ENCODE results near the gene METTL13. TPM values are rescaled to one million over a fixed set of nuclear protein-coding genes. Genes with fewer than 3 reads are reported as not detected.

The METTL13 gene
- total and polyA plus RNA-seq, 9 of the 15 experiments (the other 6 are each of a cell fraction or from before 2014, with no cell fraction given): 18.9 to 78.9 (median 54.9) TPM

DNA sequence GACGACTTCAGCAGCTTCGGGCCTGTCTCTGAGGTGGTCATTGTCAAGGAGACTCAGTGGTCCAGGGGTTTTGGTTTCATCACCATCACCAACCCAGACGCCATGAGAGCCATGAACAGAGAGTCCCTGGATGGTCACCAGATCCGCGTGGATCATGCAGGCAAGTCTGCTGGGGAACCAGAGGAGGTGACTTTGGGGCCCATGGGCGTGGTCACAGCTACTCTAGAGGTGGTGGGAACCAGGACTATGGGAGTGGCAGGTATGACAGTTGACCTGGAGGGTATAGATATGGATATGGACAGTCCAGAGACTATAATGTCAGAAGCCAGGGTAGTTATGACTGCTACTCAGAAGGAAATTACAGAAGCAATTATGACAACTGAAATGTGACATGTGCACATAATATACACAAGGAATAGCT lies 19.3 kb upstream of the METTL13 start (continued):
- TF ChIP-seq ZNF212 (CRISPR knock-in tag; IDR thresholded peaks at IDR 0.05): no peak
- no peak for TF ChIP-seq ADNP (tag; IDR thresholded peaks at IDR 0.05)
- TF ChIP-seq SMAD3 (CRISPR knock-in tag; conservative IDR thresholded peaks at IDR 0.05): no peak
- TF ChIP-seq, protein P1, sequence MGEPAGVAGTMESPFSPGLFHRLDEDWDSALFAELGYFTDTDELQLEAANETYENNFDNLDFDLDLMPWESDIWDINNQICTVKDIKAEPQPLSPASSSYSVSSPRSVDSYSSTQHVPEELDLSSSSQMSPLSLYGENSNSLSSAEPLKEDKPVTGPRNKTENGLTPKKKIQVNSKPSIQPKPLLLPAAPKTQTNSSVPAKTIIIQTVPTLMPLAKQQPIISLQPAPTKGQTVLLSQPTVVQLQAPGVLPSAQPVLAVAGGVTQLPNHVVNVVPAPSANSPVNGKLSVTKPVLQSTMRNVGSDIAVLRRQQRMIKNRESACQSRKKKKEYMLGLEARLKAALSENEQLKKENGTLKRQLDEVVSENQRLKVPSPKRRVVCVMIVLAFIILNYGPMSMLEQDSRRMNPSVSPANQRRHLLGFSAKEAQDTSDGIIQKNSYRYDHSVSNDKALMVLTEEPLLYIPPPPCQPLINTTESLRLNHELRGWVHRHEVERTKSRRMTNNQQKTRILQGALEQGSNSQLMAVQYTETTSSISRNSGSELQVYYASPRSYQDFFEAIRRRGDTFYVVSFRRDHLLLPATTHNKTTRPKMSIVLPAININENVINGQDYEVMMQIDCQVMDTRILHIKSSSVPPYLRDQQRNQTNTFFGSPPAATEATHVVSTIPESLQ (CRISPR knock-in tag; IDR thresholded peaks at IDR 0.05): no peak
- peak; percentile 54; the same call in 1 of the 2 replicates for TF ChIP-seq MTA3 (IDR thresholded peaks at IDR 0.05; ENCODE audit: borderline replicate concordance)
- peak; percentile 73 for TF ChIP-seq POLR2A (conservative IDR thresholded peaks at IDR 0.05)
- no peak for TF ChIP-seq CHD1 (IDR thresholded peaks at IDR 0.05; ENCODE audit: low read length)
- TF ChIP-seq, protein P2, sequence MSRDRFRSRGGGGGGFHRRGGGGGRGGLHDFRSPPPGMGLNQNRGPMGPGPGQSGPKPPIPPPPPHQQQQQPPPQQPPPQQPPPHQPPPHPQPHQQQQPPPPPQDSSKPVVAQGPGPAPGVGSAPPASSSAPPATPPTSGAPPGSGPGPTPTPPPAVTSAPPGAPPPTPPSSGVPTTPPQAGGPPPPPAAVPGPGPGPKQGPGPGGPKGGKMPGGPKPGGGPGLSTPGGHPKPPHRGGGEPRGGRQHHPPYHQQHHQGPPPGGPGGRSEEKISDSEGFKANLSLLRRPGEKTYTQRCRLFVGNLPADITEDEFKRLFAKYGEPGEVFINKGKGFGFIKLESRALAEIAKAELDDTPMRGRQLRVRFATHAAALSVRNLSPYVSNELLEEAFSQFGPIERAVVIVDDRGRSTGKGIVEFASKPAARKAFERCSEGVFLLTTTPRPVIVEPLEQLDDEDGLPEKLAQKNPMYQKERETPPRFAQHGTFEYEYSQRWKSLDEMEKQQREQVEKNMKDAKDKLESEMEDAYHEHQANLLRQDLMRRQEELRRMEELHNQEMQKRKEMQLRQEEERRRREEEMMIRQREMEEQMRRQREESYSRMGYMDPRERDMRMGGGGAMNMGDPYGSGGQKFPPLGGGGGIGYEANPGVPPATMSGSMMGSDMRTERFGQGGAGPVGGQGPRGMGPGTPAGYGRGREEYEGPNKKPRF (IDR thresholded peaks at IDR 0.05; ENCODE audit: low read depth, low read length): no peak
- TF ChIP-seq PHF21A (IDR thresholded peaks at IDR 0.05; ENCODE audit: borderline replicate concordance, low read depth): no peak
- no peak for TF ChIP-seq ZNF239 (CRISPR knock-in tag; IDR thresholded peaks at IDR 0.05)
- TF ChIP-seq, protein P3, sequence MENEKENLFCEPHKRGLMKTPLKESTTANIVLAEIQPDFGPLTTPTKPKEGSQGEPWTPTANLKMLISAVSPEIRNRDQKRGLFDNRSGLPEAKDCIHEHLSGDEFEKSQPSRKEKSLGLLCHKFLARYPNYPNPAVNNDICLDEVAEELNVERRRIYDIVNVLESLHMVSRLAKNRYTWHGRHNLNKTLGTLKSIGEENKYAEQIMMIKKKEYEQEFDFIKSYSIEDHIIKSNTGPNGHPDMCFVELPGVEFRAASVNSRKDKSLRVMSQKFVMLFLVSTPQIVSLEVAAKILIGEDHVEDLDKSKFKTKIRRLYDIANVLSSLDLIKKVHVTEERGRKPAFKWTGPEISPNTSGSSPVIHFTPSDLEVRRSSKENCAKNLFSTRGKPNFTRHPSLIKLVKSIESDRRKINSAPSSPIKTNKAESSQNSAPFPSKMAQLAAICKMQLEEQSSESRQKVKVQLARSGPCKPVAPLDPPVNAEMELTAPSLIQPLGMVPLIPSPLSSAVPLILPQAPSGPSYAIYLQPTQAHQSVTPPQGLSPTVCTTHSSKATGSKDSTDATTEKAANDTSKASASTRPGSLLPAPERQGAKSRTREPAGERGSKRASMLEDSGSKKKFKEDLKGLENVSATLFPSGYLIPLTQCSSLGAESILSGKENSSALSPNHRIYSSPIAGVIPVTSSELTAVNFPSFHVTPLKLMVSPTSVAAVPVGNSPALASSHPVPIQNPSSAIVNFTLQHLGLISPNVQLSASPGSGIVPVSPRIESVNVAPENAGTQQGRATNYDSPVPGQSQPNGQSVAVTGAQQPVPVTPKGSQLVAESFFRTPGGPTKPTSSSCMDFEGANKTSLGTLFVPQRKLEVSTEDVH (IDR thresholded peaks at IDR 0.05; ENCODE audit: low read depth, partially characterized antibody): no peak
- peak; percentile 7 for TF ChIP-seq ZFP36 (IDR thresholded peaks at IDR 0.05; ENCODE audit: low read depth, low read length, partially characterized antibody)
- no peak for TF ChIP-seq TGIF2 (CRISPR knock-in tag; IDR thresholded peaks at IDR 0.05)
- TF ChIP-seq CEBPG (CRISPR knock-in tag; IDR thresholded peaks at IDR 0.05): no peak
- TF ChIP-seq CEBPG (tag; conservative IDR thresholded peaks at IDR 0.05 in 1 of 2, IDR thresholded peaks at IDR 0.05 in 1 of 2): no peak
- TF ChIP-seq ZKSCAN1 (IDR thresholded peaks at IDR 0.05; ENCODE audit: low read depth, low read length): peak; percentile 18; the same call in 1 of the 2 replicates
- no peak for TF ChIP-seq BDP1 (IDR thresholded peaks at IDR 0.05; ENCODE audit: insufficient read depth, insufficient read length)
- TF ChIP-seq MEF2A (IDR thresholded peaks at IDR 0.05; ENCODE audit: control insufficient read depth, low read depth, low read length): no peak
